GM18907 (cell line): Measurements from ENCODE around the gene CCDC148.
"Not testable (repeated sequence)": the region's sequence is repeated elsewhere in the genome, so short reads cannot be mapped to it uniquely, and the experiment has no call there.

Experiments
- ATAC-seq: cut with Tn5 transposase; IDR thresholded peaks from one replicate; pipeline ENCODE4 v1.9.1; 2021; ENCODE audit warnings: mild to moderate bottlenecking, moderate library complexity; ENCODE audit not compliant: unreplicated experiment

The CCDC148 gene

DNA sequence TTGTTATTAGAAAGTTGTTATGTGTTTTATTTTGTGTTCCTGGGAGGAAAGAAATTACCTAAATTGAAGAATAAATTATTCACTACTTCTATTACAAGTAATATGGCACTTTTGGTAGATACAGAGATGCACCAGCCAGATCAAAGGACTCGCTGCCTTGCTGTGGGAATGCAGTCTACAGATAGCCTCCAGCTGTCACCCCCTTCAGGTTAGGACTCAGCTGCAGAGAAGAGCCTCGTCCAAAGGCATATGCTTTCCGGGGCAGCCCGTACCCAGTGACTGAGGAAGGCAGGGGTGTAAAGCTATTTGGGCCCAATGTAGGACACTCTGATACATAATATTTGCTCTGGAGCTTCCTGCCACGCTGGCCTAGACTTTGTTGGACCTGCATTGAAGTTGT is 90.2 kb downstream of the CCDC148 start:
- ATAC-seq: no peak

DNA sequence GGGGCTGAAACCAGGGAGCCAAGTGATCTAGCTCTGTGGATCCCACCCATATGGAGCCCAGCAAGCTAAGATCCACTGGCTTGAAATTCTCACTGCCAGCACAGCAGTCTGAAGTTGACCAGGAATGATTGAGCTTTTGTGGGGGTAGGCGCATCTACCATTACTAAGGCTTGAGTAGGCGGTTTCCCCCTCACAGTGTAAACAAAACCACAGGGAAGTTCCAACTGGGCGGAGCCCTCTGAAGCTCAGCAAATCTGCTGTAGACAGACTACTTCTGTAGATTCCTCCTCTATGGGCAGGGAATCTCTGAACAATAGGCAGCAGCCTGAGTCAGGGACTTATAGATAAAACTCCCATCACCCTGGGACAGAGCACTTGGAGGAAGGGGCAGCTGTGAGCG is 96.7 kb downstream of the CCDC148 start:
- no peak for ATAC-seq

DNA sequence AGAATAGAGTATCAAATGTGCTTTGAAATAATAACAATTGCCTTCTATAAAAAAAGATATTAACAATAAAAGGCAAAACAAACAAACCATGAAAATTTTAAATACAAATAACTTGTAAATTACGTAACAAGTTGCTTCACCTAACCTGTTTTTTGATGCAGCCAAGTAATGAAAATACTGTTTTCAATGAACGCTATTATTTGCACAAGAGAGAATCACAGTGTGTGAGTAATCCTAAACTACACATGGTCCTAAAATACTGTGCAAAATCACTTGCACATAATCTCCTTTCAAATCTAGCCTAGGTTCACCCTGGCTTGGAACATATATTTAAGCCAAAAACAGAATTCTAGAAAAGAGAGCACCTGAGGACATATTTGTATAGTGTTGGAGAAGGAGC is 98.9 kb downstream of the CCDC148 start:
- no peak for ATAC-seq

DNA sequence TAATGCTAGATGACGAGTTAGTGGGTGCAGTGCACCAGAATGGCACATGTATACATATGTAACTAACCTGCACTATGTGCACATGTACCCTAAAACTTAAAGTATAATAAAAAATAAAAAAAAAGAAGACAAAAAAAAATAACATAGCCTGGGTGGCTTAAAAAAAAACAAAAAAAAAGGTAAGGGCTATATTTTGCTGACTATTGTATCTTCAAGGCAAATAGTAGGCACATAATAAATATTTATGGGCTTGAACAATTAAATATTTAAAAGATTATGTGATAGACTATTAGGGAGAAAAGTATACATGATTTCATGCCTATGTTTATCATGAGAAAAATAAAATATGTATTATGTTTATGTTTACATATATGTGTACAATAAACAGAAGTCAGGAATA is 99.4 kb downstream of the CCDC148 start:
- no peak for ATAC-seq

DNA sequence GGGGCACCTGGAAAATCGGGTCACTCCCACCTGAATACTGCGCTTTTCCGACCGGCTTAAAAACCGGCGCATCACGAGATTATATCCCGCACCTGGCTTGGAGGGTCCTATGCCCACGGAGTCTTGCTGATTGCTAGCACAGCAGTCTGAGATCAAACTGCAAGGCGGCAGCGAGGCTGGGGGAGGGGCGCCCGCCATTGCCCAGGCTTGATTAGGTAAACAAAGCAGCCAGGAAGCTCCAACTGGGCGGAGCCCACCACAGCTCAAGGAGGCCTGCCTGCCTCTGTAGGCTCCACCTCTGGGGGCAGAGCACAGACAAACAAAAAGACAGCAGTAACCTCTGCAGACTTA is 105.1 kb downstream of the CCDC148 start:
- ATAC-seq: not testable (repeated sequence)

DNA sequence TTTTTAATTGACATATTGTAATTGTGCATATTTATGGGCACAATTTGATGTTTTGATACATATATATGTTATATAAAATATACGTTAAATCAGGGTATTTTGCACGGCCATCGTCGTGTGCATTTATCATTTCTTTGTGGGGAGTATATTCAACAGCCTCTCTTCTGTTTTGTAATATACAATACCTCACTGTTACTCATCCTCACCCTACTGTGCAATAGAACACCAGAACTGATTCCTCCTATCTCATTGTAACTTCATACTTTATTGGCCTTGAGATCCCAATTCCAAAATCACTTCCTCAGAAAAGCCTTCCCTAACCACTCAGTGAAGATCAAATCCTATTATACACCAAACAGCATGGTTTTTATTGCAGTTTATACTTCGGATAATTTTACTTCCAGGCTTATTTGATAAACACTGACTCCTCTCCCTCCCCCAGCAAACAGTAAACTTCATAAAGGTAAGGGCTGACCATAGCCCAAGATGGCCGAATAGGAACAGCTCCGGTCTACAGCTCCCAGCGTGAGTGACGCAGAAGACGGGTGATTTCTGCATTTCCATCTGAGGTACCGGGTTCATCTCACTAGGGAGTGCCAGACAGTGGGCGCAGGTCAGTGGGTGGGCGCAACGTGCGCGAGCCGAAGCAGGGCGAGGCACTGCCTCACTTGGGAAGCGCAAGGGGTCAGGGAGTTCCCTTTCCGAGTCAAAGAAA is 105.6 kb downstream of the CCDC148 start:
- not testable (repeated sequence) for ATAC-seq

DNA sequence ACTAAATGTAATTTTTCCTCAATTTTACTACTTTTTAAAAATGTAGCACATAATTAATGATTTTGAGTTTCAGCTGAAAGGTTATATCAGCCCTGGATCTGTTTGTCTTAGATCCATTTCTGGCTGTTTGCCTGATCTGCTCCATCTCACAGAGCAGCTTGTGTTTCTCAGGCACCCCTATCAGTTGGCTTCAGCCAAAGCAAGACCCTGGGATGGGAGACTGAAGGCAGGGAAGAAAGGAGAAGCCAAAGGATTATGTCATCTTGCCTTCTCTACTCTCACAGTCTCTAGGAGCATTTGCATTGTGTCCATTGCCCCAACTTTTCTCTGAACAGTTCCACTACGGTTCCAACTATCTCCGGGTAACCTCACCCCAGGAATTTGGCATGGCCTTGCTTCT is 110.5 kb downstream of the CCDC148 start:
- no peak for ATAC-seq

DNA sequence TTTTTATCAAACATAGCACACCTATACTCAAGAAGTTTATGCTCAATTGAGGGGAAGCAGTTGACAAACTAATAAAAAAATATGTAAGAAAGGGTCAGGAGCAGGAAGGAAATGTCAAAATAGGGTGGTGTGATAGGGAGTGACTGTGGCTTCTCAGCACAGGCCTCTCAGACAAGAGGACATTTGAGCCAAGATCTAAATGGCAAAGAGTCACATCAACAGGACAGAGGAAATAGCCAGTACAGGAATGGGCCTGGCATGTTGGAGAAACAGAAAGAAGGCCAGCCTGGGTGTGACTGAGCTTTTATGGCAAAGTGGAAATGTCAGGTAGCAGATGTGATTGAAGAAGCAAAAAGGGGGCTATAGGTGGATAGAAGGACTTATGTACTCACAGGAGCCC is 117.0 kb downstream of the CCDC148 start:
- ATAC-seq: no peak

DNA sequence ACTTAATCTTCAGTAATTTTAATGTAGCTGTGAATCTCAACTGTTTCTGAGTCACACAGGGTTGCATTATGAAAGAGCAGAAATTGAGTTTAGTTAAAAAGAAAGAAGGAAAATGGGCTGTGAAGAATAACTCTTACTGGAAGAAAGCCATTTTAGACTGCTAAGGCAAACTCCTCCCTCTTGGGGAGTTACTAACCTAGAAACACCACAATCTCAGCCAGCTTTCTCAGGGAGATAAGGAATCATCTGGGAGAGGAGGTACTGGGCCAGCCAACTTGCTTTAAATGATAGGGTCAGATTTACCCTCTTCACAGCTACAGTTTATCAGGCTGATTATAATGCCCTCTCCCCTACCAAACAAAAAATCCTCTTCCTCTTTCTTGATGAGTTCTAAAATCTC is 119.5 kb downstream of the CCDC148 start:
- no peak for ATAC-seq

DNA sequence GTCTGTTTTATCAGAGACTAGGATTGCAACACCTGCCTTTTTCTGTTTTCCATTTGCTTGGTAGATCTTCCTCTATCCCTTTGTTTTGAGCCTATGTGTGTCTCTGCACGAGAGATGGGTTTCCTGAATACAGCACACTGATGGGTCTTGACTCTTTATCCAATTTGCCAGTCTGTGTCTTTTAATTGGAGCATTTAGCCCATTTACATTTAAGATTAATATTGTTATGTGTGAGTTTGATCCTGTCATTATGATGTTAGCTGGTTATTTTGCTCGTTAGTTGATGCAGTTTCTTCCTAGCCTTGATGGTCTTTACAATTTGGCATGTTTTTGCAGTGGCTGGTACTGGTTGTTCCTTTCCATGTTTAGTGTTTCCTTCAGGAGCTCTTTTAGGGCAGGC is 124.8 kb downstream of the CCDC148 start:
- not testable (repeated sequence) for ATAC-seq

DNA sequence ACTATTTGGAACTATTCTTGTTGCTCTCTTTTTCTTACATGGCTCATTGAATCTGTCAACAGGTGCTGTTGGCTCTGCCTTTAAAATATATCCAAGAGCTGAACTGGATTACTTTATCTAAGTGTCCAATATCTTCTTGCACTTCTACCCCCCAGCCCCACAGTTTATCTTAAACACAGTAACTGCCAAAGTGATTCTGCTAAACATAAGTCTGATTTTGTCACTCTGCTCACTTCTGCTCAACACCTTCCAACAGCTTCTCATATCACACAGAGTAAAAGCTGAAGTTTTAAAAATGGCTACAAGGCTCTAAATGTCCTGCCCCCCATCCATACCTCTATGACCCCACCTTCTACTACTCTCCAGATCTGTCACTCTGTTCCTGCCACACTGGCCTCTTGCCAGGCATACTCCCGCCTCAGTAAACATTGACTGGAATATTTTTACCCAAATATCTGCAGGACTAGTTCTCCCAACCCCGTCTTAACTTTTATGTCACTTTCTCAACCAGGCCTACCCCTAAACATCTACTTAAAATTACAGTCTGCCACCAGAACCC is 130.7 kb downstream of the CCDC148 start:
- no peak for ATAC-seq

DNA sequence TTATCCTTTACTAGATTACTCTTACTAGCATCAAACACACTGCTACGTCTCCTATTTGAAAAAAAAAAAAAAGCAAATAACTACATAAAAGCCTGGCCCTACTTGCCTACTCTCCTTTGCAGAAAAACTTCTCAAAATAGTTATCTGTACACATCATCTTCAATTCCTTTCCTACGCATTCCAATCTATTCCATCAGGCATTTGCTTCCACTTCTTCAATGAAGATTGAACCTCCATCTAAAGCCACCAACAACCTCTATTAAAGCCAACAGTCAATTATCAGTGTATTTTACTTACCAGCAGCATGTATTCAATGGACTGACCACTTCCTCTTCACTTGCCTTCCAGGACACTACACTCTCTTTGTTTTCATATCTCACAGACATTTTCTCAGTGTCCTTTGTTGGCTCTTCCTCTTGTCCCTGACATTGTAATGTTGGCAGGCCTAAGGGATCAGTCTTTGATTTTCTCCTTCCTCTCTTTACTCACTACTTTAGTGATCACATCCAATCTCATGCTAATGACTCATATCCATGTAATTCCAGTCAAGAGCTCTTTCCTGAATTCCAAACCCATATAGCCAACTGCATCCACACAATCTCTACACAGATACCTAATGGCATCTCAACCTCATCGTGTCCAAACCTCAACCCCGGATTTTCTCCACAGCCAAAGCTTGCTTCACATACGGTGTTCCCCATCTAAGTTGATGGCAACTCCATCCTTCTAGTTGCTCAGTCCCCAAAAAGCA is 131.3 kb downstream of the CCDC148 start:
- ATAC-seq: no peak

DNA sequence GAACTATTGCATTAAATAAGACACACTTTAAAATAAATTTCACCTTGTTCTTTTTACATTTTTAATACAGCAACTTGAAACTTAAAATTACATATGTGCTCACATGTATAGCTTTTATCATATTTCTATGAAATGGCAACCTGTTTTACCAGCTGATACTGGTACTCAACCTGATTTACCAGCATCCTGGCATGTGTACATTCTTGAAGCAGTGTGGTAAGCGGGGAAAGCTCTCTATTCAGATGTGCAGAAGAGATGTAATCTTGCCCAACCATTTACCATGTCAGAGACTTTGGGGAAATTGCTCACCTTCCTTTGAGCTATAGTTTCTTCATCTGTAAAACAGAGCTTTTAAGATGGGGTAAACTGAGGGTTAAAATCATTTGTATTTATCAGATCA is 133.2 kb downstream of the CCDC148 start:
- no peak for ATAC-seq

DNA sequence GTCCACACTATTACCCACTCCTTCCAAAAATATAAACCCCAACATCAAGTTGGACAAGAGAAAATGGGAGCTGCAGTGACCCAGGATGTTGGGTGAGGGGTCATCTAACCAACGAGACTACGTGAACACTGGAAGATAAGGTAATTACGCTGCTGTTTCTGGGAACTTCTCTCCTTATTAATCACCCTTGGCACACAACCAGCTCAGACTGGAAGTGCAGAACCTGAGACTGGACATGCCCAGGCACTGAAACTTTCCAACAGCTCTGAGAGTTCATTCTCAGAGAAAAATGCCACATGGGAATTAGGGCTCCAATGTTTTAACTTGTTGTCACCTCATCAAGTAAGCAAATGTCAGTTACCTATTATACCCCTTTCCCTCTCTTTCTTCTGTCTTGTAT is 135.3 kb downstream of the CCDC148 start:
- ATAC-seq: no peak

DNA sequence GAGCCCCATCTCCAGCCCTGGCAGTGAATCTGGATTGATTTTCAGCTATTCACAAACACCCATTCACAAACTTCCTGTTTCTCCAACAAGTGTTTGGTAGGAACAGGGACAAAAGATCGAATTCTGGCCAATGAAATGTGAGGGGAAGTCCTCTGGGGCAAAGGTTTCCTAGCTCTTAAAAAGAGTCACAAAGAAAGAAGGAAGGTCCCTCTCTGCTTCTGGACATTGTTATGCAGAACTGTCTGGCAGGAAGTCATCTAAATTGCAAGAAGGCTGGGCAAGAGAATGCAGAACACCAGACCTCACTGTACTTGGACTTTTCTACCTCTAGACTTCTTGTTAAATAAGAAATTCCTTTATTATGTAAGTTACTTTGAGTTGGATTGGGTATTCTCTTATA is 137.3 kb downstream of the CCDC148 start:
- no peak for ATAC-seq

DNA sequence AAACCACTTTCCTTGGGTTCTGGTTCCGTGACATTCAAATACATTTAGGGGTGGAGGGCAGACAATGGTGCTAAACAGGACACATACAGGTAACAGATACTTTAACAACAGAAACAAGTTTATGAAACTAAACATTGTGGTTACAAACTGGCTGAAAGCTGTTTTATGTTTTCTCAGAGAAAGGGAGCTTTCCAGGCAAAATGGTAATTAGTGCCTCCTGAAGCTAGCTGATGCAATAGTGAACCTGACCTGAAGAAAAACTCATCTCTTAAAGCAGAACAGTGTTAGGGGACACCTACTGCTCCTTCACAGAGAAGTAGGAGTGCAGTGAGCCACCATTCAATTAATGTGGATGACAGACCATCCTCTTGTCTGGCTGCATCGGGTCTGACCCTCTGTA is 138.9 kb downstream of the CCDC148 start:
- no peak for ATAC-seq

DNA sequence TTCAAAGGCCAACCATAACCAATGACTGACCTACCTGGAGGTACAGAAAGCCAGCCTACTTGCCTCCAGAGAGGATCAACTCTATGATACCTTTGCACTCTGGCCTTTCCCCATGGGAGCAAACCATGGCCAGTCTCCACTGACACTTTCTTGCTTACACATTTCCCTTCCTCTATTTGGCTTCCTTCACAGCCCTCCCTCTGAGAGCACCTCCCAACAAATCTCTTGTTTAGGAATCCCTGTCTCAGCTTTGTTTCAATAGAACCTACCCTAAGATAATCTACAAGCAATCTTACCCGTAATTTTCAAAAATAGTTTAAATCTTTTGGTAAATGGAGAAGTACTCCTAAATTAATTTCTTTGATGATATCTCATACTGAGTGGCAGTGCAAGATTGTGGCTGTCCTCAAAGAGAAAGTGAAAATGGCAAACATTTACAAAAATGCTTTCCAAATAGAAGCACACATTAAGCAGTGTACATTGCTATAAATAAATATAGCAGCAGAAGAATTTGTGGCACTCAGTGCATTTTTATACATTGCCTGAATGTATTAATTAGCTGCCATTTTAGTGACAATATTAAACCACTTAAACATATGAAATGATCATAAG is 140.6 kb downstream of the CCDC148 start:
- ATAC-seq: no peak

DNA sequence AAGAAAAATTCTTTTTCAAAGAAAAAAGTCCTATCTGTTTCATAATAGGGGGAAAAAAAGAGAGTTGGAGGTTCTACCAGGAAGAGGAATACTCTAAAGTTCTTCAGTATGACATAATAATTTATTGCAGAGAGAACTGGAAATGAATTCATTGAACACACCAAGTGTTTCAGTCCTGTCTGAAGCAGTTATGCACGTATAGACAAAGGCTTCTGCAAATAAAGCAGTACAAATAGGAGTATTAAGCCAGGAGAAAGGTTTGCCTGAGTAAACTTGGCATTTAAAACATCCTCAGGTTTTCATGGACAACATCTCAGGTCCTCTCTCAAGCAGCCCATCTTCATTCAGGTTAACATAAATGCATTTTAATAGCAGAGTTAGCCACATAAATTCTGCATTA is 141.6 kb downstream of the CCDC148 start:
- ATAC-seq: no peak

DNA sequence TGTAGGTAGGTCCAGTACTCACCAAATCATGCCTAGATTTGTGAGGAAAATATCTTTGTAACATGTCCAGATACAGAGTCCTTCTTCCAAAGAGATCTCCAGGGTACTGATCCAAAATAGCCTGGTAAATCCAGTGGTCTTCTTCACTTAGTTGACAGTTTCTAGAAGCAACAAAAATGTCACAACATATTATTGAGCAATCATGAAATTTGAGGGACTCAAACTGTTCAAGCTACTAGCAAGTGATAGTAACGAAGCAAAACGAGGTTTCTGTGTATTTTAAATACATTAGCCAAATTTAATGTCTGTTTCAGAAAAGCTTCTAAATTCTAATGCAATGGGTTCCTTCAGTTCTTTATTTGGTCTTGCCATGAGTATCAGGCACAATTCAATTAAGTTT is 142.8 kb downstream of the CCDC148 start:
- ATAC-seq: no peak

DNA sequence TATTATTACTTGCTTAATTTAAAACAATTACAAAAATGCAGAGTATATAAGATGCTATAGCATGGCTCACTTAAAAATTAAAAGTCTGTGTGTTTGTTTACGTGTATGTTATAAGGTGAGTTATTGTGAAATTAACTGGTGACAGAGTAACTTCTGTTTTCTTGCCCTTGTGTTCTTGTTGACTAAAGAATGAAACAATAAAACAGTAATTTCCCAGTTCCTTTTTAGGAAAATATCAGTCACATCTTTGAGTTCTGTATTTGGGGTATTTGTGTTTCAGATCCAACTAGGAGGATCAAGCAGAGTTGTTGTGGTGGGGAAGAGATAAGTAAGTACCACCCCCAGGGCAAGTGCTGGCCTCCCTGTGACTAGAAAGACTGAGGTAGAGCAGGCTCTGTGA is 143.6 kb downstream of the CCDC148 start:
- no peak for ATAC-seq

DNA sequence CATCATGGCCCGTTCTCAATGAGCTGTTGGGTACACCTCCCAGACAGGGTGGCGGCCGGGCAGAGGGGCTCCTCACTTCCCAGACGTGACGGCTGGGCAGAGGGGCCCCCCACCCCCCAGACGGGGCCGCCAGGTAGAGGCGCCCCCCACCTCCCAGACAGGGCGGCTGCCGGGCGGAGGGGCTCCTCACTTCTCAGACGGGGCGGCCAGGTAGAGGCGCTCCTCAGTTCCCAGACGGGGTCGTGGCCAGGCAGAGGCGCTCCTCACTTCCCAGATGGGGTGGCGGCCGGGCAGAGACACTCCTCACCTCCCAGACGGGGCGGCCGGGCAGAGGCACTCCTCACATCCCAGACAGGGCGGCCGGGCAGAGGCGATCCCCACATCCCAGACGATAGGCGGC is 146.1 kb downstream of the CCDC148 start:
- not testable (repeated sequence) for ATAC-seq

DNA sequence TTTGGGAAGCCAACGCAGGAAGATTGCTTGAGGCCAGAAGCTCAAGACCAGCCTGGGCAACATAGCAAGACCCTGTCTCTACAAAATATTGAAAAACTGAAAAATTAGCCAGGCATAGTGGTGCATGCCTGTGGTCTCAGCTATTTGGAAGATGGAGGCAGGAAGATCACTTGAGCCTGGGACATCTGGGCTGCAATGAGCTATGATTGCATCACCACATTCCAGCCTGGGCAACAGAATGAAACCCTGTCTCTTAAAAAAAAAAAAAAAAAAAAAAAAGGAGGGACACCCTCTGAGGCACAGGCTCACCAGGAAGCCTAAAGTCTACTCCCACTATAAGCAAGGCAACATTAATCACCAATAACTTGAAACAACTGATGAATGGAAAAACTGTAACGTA is 151.1 kb downstream of the CCDC148 start:
- no peak for ATAC-seq
